Smooth muscle cell (in vitro differentiated cells): Measurements from ENCODE around the gene ETFDH. TPM values are rescaled to one million over a fixed set of nuclear protein-coding genes. Genes with fewer than 3 reads are reported as not detected.
"Not testable (repeated sequence)": the region's sequence is repeated elsewhere in the genome, so short reads cannot be mapped to it uniquely, and the experiment has no call there.

Experiments
- DNase-seq: peaks from one replicate; lab custom pipeline; 2025; ENCODE audit not compliant: unreplicated experiment; lab: John Stamatoyannopoulos, UW
- H2AFZ ChIP-seq: fragments of 200-600 bp; sonication (generic); 2 replicates; pipeline ENCODE4 v1.6.0; 2016; ENCODE audit warnings: antibody characterized with exemption, low read depth, mild to moderate bottlenecking
- H3F3A ChIP-seq: fragments of 200-600 bp; sonication (generic); 2 replicates; pipeline ENCODE4 v1.6.0; 2017; ENCODE audit warnings: antibody characterized with exemption, low read depth
- H3K27ac ChIP-seq: fragments of 200-600 bp; sonication (generic); 2 replicates; pipeline ENCODE4 v1.5.1; 2016; ENCODE audit warnings: low read depth, mild to moderate bottlenecking
- H3K27me3 ChIP-seq: fragments of 200-600 bp; sonication (generic); 2 replicates; pipeline ENCODE4 v1.6.1; 2016; ENCODE audit warnings: low read depth, mild to moderate bottlenecking
- H3K36me3 ChIP-seq: fragments of 200-600 bp; sonication (generic); 2 replicates; pipeline ENCODE4 v1.5.1; 2016; ENCODE audit warnings: low read depth
- H3K4me1 ChIP-seq: fragments of 200-600 bp; sonication (generic); 2 replicates; pipeline ENCODE4 v1.5.1; 2016; ENCODE audit warnings: low read depth
- H3K4me2 ChIP-seq: fragments of 200-600 bp; sonication (generic); 2 replicates; pipeline ENCODE4 v1.6.0; 2016; ENCODE audit warnings: mild to moderate bottlenecking
- H3K4me3 ChIP-seq: fragments of 200-600 bp; sonication (generic); 2 replicates; pipeline ENCODE4 v1.5.1; 2016; ENCODE audit warnings: mild to moderate bottlenecking
- H3K79me2 ChIP-seq: fragments of 200-600 bp; sonication (generic); 2 replicates; pipeline ENCODE4 v1.6.0; 2016; ENCODE audit warnings: low read depth, mild to moderate bottlenecking
- H3K9ac ChIP-seq: fragments of 200-600 bp; sonication (generic); 2 replicates; pipeline ENCODE4 v1.6.0; 2016; ENCODE audit warnings: low read depth
- H3K9me3 ChIP-seq: fragments of 200-600 bp; sonication (generic); replicated peaks from 2 replicates; pipeline ENCODE4 v1.5.1; 2016; ENCODE audit warnings: low read depth
- H4K20me1 ChIP-seq: fragments of 200-600 bp; sonication (generic); 2 replicates; pipeline ENCODE4 v1.6.0; 2016; ENCODE audit warnings: low read depth
- CTCF ChIP-seq: fragments of 200-600 bp; sonication (generic); IDR thresholded peaks from 2 replicates; pipeline ENCODE4 v1.5.1; 2017; ENCODE audit warnings: borderline replicate concordance, mild to moderate bottlenecking, antibody characterized with exemption; ENCODE audit not compliant: insufficient read depth, poor library complexity, severe bottlenecking
- WGBS: methylation state at CpG from one replicate; pipeline ENCODE4 v1.1.7; 2016; ENCODE audit warnings: low lambda C conversion rate; 5-methylcytosine and 5-hydroxymethylcytosine counted together
- polyA plus RNA-seq: library from polyadenylated mRNA; unstranded; fragments of >200 nt; fragmentation: Nextera tagmentation; extraction: Ambion mirVana; gene quantifications from 2 replicates; pipeline ENCODE4 v1.2.1, GENCODE V29; 2016
- total RNA-seq: library from RNA; depleted of rRNA; stranded (reverse); fragments of >200 nt; gene quantifications from 2 replicates; pipeline ENCODE4 v1.2.3, GENCODE V29; 2014

ETFDH gene
- total and polyA plus RNA-seq, 2 experiments from 2014 or later = 9.0 to 9.6 TPM

GRCh38 chr4:158688813-158689212, 16.7 kb downstream of the ETFDH start:
- H3K27ac ChIP-seq = no peak overlapping the region
- H4K20me1 ChIP-seq = no peaks in the 10 kb centered on the region
- H3K79me2 ChIP-seq = no peaks in the 10 kb centered on the region
- no peak overlapping the region for H3K4me3 ChIP-seq
- no peak overlapping the region for H2AFZ ChIP-seq
- TF ChIP-seq CTCF = no peak
- H3K36me3 ChIP-seq = no peaks in the 10 kb centered on the region
- H3K4me2 ChIP-seq = no peak overlapping the region
- H3F3A ChIP-seq = no peaks in the 10 kb centered on the region
- H3K4me1 ChIP-seq = no peaks in the 10 kb centered on the region
- H3K9ac ChIP-seq = no peak overlapping the region
- H3K27me3 ChIP-seq = no peaks in the 10 kb centered on the region
- no peak for DNase-seq
- 60% methylated on average over 1 of the region's 1 CpG for WGBS
- H3K9me3 ChIP-seq = no peaks in the 10 kb centered on the region

GRCh38 chr4:158704274-158704673, 32.2 kb downstream of the ETFDH start:
- Histone ChIP-seq H3F3A (no peaks in the 10 kb centered on the region), H2AFZ (no peak overlapping the region), H3K4me3 (no peak overlapping the region), H3K79me2 (no peaks in the 10 kb centered on the region), H4K20me1 (no peaks in the 10 kb centered on the region), H3K9ac (no peak overlapping the region), H3K9me3 (no peaks in the 10 kb centered on the region), H3K27me3 (no peaks in the 10 kb centered on the region), H3K4me2 (no peak overlapping the region), H3K27ac (no peak overlapping the region), H3K4me1 (no peaks in the 10 kb centered on the region), H3K36me3 (no peaks in the 10 kb centered on the region)
- no peak for DNase-seq
- WGBS = 97% methylated on average over 4 of the region's 4 CpGs
- TF ChIP-seq CTCF = no peak

- H3K9ac ChIP-seq = no peak overlapping the region
- H3K36me3 ChIP-seq = peaks cover 24% of the 10 kb centered on the region
- no peak for TF ChIP-seq CTCF
- no peaks in the 10 kb centered on the region for H3K4me1 ChIP-seq
- no peaks in the 10 kb centered on the region for H3F3A ChIP-seq
- WGBS = 93% methylated on average over 1 of the region's 1 CpG
- no peak overlapping the region for H3K4me2 ChIP-seq
- no peak overlapping the region for H3K4me3 ChIP-seq
- H3K27ac ChIP-seq = no peak overlapping the region
- no peaks in the 10 kb centered on the region for H3K79me2 ChIP-seq
- no peaks in the 10 kb centered on the region for H3K27me3 ChIP-seq
- H4K20me1 ChIP-seq = no peaks in the 10 kb centered on the region
- H3K9me3 ChIP-seq = no peaks in the 10 kb centered on the region
- DNase-seq = no peak
- no peak overlapping the region for H2AFZ ChIP-seq
These were observed 38.7 kb downstream of the ETFDH start for GRCh38 chr4:158710814-158711213.

DNA sequence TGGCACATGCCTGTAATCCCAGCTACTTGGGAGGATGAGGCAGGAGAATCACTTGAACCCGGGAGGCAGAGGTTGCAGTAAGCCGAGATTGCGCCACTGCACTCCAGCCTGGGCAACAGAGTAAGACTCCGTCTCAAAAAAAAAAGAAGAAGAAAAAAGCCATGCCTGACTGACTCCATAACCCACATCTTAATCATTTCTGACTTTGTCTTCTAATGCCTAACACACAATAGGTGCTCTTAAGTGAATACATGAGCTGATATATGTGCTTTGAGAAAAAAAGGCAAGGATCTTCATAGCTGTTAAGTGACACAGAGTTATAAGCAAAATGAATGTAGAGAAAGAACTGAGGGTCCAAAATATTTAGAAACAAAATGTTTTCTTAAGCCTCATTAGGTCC, 40.5 kb downstream of the ETFDH start:
- H3K27me3 ChIP-seq, H2AFZ ChIP-seq, H3K9me3 ChIP-seq, H3K4me2 ChIP-seq, H4K20me1 ChIP-seq, H3K27ac ChIP-seq, H3K79me2 ChIP-seq, DNase-seq, H3F3A ChIP-seq, H3K4me1 ChIP-seq, H3K9ac ChIP-seq, H3K4me3 ChIP-seq: not testable (repeated sequence)
- H3K36me3 ChIP-seq = peaks cover 32% of the 10 kb centered on the region
- 100% methylated on average over 4 of the region's 4 CpGs for WGBS
